Fibroblast of skin of abdomen (primary cell): Measurements from ENCODE around the gene FKBP1A.
"Not testable (repeated sequence)": the region's sequence is repeated elsewhere in the genome, so short reads cannot be mapped to it uniquely, and the experiment has no call there.

Experiments
- DNase-seq: peaks from one replicate; pipeline ENCODE4 v3.0.0-alpha.2; 2013

Gene FKBP1A

GRCh38 chr20:1362484-1362883, 30.4 kb downstream of the FKBP1A start:
- no peak for DNase-seq

GRCh38 chr20:1360094-1360846, 32.6 kb downstream of the FKBP1A start:
- no peak for DNase-seq

- peak; percentile 37 for DNase-seq
Observed at GRCh38 chr20:1357921-1358671, 34.8 kb downstream of the FKBP1A start.

- no peak for DNase-seq
Observed at GRCh38 chr20:1353956-1354355, 38.9 kb downstream of the FKBP1A start.

GRCh38 chr20:1346315-1346969, 46.4 kb downstream of the FKBP1A start:
- no peak for DNase-seq

- DNase-seq = no peak
Observed at GRCh38 chr20:1345756-1346093, 47.1 kb downstream of the FKBP1A start.

- DNase-seq = no peak
Observed at GRCh38 chr20:1345030-1345755, 47.7 kb downstream of the FKBP1A start.

GRCh38 chr20:1343446-1344124, 49.3 kb downstream of the FKBP1A start:
- not testable (repeated sequence) for DNase-seq

GRCh38 chr20:1341561-1342265, 51.1 kb downstream of the FKBP1A start:
- peak; percentile 68 for DNase-seq

- DNase-seq = no peak
Observed at GRCh38 chr20:1338801-1339200, 54.1 kb downstream of the FKBP1A start.

GRCh38 chr20:1338096-1338495, 54.8 kb downstream of the FKBP1A start:
- no peak for DNase-seq

- DNase-seq = no peak
Observed at GRCh38 chr20:1337441-1337840, 55.4 kb downstream of the FKBP1A start.

GRCh38 chr20:1336699-1337367, 56.0 kb downstream of the FKBP1A start:
- no peak for DNase-seq

GRCh38 chr20:1335961-1336698, 56.7 kb downstream of the FKBP1A start:
- DNase-seq = no peak

- no peak for DNase-seq
Observed at GRCh38 chr20:1334761-1335160, 58.1 kb downstream of the FKBP1A start.

- no peak for DNase-seq
Observed at GRCh38 chr20:1334370-1334731, 58.5 kb downstream of the FKBP1A start.

- no peak for DNase-seq
Observed at GRCh38 chr20:1333462-1334369, 59.1 kb downstream of the FKBP1A start.

- no peak for DNase-seq
Observed at GRCh38 chr20:1332749-1333300, 60.0 kb downstream of the FKBP1A start.
